H4 (cell line): ENCODE measurements around the gene SOD3. TPM values are rescaled to one million over a fixed set of nuclear protein-coding genes. Genes with fewer than 3 reads are reported as not detected.

Experiments
- DNase-seq: peaks from one replicate; pipeline ENCODE4 v3.0.0-alpha.2; 2015; ENCODE audit warnings: low spot score
- total RNA-seq: library from RNA; depleted of rRNA; stranded (reverse); fragments of >200 nt; shearing (Covaris generic); gene quantifications from 2 replicates; pipeline ENCODE4 v1.2.3, GENCODE V29; 2014; rRNA removed

The SOD3 gene, protein sequence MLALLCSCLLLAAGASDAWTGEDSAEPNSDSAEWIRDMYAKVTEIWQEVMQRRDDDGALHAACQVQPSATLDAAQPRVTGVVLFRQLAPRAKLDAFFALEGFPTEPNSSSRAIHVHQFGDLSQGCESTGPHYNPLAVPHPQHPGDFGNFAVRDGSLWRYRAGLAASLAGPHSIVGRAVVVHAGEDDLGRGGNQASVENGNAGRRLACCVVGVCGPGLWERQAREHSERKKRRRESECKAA
- total RNA-seq, result 1.6 TPM in 1 of 2 replicates, not detected in the other

DNA sequence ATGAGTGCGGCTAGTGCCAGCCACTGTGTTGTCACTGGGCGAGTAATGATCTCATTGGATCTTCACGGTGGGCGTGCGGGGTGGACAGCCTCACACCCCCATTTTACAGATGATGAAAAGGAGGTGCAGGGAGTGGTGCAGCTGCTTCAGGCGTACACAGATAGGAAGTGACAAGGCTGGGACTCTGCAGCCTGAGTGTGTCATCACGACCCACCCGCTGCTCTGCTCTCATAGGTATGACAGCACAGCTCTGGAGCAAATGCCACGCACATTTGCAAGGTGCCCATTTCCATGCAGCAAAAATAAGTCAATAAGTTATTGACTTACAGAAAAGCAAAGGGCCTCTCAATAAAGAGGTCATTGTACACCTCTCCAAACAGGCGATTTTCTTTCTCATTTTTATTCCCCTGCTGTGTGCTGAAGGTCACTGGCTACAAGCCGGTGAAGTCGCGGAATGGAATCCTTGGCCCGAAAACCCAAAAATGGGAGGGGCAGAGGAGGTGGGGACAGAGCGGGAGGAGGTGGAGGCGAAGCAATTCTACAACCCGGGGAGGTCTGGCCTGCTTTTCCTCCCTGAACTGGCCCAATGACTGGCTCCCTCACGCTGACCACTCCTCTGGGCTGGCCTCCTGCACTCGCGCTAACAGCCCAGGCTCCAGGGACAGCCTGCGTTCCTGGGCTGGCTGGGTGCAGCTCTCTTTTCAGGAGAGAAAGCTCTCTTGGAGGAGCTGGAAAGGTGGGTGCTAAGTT lies at the start of gene SOD3:
Gene SOD3 (plus strand): TSS at position 658 of the 750 bp plus-strand sequence. CDS start 3,949 bp downstream, outside the sequence.
- no peak for DNase-seq

DNA sequence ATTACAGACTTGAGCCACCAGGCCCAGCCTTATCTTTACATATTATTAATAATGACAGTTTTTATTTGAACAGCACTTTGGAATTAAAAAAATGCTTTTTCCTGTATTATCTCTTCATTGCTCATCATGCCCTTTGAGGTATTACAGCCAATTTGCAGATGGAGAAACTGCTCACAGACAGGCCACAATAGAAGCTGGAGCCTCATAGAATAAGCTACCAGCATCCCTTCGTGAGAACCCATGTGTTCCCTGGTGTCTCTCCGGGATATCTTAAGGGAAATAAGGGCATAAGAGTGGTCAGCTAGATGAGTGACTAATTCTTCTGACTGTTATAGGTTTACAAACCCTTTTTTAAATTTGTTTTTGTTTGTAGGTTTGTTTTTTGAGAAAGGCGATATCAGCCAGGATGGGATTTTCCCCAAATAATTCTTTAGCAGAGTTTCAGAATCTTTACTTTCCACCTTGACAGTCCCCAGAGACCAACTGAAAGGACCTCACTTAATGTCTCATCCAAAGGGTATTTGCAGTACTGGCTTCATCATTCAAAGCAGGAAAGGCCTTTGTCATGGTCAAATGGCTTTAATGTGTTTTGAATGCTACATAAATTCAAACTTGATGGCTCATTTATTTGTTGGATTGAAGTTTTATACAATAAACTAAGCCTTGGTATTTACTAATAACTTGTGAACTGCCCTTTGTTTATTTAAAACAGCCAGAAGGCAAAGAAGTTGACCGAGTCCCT lies 48.0 kb upstream of the SOD3 start:
- no peak for DNase-seq

DNA sequence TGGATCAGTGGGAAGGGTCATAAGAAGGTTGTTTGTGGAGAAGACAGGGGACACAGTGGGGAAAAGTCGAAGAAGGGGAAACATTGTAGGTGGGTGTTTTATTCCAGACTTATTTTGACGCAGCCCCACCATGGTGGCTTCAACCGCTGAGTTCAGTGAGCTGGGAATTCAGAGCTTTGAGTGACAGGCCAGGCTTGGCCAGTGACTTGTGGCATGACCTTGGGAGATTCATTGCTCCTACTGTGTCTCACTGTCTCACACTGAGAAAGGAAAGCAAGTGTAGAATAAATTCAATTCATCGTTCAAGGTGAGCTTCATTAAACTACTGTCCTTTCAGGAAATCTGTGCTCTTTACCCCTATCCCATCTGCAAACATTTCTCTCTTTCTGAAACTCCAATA lies 47.4 kb upstream of the SOD3 start:
- DNase-seq, result no peak

DNA sequence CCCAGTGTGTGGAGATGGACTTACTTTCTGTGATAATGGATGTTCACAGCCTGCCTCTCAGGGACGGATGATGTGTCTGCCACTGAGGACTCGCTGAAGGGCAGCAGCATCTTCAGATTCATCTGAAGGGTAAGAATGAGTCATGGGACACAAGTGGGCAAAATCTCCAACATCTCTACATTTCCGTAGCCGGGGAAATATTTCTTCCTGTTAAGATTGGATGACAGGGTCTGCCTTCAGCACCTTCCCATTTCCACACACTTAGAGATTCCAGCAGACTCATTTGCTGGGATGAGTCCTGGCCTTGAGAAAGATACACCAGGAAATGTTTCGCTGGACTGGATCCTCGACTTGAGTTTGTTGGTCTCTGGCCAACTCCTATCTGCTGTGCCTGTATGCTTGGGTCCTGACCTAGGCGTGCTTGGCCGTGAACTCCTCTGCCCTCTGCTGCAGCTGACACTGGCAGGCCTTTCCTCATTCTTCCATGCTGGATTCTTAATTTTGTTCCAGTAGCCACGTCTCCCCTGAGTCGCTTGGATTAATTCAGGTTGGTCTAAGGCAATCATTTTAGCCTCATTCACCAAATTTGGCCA lies 46.5 kb upstream of the SOD3 start:
- DNase-seq, result no peak

DNA sequence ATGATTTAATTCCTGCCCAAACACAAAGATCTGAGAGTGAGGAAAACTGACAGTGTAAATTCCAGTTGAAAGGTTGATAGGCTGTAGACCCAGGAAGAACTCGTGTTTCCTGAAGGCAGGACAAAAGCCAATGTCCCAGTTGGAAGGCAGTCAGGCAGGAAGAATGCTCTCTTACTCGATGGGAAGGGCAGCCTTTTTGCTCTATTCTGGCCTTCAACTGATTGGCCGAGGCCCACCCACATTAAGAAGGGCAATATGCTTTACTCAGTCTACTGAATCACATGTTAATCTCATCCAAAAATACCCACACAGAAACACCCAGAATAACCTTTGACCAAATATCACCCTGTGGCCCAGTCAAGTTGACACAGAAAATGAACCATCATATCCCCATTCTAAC lies 45.3 kb upstream of the SOD3 start:
- DNase-seq, result no peak

DNA sequence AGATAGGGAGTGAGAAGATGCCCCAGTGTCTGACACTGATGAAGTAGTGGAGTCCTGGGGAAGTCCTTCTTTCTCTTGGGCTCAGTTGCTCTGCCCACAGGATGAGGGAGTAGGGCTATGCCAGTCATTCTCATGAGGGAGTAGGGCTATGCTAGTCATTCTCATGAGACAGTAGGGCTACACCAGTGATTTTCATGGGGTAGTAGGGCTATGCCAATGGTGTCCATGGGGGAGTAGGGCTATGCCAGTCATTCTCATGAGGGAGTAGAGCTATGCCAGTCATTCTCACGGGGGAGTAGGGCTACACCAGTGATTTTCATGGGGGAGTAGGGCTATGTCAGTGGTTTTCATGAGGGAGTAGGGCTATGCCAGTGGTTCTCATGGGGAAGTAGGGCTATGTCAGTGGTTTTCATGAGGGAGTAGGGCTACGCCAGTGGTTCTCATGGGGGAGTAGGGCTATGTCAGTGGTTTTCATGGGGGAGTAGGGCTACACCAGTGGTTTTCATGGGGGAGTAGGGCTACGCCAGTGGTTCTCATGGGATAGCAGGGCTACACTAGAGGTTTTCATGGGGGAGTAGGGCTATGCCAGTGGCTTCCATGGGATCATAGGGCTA lies 43.3 kb upstream of the SOD3 start:
- no peak for DNase-seq

DNA sequence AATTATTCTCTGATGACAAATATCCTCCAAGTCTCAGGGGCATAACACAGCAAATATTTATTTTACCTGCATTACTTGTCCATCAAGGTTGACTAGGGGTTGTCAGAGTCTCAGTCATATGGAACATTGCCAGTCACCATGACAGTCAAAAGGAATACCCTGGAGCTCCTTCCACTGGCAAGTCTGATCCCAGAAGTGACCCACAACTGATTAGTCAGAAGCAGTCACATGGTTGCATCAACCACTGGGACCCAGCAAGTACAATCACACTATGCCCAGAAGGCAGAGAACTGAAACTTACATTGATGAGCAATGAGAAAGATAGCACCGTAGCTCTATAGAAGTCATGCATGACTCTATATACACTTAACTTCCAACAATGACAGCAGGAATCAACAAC lies 41.9 kb upstream of the SOD3 start:
- DNase-seq, result peak; percentile 25

DNA sequence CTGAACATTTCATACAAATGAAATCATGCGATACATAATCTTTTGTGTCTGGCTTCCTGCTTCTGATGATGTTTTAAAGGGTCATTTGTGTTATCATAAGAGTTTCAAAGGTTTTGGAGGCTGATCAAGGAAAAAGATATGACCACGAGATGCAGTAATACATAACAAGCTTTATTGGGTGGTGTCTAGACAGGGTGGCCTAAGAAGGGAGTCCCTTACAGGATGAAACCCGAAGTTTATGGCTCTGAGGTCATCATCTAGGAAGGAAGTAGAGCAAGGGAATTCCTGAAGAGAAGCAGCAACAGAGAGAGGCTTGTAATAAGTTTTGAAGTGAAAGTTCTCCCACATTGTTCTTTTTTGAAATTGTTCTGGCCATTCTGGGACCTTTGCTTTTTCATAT lies 40.8 kb upstream of the SOD3 start:
- DNase-seq, result no peak

DNA sequence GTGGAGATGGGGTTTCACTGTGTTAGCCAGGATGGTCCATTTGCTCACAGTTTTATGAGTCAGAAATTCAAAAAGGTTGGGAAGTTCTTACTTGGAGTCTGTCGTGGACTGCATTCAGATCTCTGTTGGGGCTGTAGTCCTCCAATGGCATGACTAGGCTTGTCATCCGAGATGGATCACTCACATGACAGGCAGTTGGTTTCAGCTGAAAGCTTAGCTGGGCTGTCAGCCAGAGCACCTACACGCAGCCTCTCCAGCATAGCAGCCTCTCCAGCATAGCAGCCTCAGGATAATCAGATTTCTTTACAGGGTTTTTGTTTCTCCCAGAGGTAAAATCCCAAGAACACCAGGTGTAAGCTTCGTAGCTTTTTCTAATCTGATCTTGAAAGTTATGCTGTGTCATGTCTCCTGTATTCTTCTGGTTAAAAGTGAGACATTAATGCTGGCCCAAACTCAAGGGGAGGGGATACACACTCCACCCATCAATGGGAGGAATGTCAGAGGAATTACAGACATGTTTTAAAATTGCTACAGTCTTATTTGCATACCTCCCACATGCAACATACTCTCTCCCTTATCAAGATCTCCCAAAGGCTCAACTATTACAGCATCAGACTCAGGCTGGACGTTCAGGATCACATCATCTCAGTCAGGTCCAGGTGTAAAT lies 31.6 kb upstream of the SOD3 start:
- DNase-seq, result peak; percentile 36

DNA sequence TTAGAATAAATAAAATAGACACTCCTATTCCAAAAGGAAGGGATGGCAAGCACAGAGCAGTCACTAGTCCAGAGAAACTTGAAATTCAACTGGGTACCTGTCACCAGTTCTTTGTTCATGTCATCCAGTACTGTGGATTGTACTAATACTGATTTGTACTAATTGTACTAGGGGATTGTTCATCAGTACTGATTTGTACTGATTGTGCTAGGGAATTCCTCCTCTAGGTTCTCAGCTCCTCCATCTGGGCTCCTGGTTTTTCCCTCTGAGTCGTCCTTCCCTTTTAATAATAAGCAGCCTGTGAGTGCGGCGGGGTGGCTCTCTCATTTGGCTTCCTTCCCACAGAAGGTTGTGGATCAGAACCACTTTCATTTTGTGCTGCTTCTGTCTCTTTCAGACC lies 31.0 kb upstream of the SOD3 start:
- DNase-seq, result no peak

DNA sequence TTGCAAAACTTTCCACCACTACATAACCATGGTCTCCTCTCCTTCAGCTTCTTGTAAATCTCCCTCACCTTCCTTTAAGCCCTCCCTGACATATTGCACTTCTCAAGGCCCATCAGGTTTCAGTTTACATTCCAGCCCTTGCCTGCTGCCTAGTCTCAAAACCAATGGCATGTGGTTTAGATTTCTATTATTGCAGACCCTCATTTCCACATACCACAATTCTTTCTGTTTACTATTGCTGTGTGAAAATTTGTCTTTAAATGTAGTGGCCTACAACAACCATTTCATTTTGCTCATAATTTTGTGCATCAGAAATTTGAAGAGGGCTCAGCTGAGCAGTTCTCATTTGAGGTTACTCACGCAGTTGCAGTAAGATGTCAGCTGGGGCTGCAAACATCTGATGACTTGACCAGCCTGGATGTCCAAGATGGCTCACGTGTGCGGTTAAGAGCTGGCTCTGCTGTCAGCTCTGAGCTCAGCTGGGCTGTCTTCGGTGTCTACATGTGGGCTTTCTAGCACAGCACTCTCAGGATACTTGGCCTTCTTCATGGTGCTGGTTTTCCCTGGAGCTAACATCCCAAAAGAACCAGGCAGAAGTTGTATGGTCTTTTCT lies 29.9 kb upstream of the SOD3 start:
- DNase-seq, result no peak

DNA sequence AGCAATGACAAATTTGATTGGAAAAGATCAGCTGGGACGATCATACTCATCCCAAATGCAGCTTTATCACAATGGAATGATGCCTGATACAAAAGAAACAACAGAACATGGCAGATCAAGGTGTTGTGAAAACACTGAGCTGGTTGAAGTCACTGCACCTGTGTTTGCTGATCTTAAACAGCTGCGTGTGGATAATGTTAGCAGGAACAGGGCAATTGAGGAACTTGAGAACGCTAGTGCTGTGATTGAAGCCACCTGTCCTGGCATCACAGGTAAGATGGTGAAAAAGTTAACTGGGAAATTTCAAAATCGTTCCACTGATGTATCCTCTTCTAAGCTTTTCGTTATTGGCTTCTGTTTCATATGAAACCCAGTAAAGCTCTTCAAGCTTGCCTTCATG lies 27.4 kb upstream of the SOD3 start:
- no peak for DNase-seq

DNA sequence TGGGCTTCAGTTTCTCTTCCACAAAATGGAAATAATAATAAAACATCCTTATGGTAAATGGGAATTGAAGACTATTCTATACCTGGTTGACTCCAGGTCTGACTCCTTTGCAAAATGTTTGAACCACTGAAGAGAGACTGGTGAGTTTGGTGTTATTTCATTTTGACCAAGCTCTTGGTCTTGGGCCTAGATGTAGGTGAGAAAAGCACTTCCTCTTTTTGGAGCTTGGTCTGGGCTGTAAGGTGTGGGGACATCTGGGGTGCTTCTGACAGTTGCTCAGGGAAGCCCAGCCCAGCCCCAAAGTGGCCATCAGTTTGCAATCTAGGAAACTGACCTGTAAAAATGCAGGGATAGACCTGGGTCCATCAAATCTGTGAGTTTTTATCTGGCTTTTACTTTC lies 26.8 kb upstream of the SOD3 start:
- no peak for DNase-seq

DNA sequence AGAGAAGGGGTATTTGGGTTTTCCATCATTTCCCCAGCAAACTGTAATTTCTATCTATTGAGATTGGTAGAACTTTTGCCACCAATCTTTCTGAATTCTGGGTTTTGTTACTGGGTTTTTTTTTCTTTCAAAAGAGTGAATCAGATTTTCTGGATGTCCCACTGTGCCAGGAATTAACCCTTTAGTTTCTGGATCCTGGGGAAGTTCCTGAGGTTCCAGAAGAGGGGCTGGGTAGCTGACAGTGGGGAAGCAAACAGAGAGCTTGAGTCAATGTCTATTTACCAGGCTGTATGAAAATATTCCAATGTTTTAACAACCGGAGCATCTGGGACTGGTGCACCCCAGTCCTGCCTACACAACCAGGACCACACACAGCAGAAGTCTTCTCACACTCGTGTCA lies 25.8 kb upstream of the SOD3 start:
- DNase-seq, result no peak

DNA sequence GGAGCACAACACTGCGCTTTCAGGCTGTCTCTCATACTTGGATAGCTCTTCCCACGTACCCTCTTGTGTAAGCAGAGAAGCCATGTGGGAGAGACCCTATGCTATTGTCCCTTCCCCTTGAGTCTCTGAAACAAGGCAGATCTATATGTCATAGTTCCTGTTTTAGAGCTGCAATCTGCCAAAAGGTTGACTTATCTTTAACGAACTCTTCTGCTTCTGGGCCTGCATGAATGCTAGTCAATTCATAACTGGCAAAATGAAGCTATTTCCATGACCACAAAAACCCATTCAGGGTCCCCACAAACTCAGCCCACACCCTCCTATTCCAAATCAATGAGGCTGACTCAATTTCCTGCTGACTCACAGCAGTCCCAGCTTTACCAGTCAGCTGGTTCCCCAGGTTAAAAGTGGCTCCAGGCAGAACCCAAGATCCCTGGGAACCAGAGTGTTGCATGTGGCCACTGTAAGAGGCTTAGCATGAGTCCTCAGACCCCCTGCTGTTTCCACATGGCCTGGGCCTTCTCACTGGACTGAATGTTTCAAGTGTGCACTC lies 25.3 kb upstream of the SOD3 start:
- peak; percentile 57 for DNase-seq

DNA sequence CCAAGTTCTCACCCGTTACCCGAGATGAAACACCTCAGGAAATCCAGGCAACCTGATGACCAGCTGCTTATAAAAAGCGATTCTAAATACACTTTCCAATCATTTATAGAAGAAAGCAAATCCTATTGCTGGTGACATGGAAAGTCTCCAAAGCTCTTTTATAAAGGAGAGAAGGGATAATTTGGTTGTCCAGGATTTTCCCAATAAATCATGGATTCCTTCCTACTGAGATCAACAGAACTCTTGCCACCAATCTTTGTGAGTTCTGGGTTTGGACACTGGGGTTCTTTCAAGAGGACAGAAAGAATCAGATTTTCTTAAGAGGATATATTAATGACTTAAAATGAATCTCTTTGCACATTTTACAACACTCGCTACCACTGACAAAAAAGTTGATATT lies 24.7 kb upstream of the SOD3 start:
- no peak for DNase-seq

DNA sequence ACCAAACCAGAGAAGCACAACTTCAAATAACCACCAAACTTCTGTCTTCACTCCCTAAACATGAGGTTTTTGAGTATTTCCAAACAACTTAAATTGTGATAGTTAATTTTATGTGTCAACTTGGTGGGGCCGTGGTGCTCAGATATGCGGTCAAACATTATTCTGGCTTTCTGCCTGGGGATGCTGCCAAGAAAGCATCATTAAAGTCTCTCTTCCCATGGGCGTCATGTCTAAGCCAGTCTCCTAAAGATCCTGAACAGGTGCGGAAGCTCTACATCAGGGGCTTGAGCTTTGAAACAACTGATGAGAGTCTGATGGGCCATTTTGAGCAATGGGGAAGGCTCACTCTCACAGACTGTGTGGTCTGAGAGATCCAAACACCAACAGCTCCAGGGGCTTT lies 24.1 kb upstream of the SOD3 start:
- DNase-seq, result no peak

DNA sequence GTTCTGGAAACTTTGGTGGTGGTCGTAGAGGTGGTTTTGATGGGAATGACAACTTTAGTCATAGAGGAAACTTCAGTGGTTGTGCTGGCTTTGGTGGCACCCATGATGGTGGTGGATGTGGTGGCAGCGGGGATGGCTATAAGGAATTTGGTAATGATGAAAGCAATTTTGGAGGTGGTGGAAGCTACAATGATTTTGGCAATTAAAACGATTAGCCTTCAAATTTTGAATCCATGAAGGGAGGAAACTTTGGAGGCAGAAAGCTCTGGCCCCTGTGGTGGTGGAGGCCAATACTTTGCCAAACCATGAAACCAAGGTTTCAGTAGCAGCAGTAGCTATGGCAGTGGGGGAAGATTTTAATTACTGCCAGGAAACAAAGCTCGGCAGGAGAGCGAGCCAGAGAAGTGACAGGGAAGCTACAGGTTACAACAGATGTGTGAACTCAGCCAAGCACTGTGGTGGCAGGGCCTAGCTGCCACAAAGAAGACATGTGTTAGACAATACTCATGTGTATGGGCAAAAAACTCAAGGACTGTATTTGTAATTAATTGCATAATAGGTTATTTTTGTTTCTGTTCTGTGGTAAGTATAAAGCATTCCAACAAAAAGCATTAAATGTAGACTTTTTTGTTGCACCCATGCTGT lies 23.2 kb upstream of the SOD3 start:
- no peak for DNase-seq

DNA sequence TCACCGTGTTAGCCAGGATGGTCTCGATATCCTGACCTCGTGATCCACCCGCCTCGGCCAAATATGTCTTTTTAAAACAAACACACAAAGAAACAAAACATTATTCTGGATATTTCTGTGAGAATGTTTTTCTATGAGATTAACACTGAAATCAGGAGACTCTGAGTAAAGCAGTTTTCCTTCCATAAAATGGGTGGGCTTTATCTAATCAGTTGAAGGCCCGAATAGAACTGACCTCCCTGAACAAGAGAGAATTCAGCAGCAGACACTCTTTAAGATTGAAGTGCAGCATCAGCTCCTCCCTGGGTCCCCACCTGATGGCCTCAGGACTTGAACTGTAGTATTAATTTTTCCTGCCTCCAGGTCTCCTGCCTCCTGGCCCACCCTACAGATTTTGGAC lies 22.4 kb upstream of the SOD3 start:
- DNase-seq, result no peak

DNA sequence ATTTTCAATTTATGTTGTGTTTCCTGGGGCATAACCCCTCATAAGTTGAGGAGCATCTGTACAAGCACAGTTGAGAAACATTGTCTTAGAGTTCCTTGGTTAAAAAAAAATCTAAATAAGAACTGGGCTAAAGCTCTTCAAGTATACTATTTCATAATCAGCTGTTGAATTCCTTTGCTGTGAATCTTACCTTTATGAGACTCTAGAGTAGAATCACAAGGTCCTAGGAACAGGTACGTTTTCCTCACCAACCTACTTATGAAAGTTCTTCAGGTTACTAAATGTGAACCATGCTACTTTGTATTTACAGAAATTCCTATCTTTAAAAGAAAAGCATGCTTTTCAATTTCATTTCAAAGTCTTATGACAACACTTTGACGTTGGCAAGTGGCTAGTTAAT lies 20.9 kb upstream of the SOD3 start:
- no peak for DNase-seq
